ENCODE data around the gene ZNF560.

Gene ZNF560

DNA sequence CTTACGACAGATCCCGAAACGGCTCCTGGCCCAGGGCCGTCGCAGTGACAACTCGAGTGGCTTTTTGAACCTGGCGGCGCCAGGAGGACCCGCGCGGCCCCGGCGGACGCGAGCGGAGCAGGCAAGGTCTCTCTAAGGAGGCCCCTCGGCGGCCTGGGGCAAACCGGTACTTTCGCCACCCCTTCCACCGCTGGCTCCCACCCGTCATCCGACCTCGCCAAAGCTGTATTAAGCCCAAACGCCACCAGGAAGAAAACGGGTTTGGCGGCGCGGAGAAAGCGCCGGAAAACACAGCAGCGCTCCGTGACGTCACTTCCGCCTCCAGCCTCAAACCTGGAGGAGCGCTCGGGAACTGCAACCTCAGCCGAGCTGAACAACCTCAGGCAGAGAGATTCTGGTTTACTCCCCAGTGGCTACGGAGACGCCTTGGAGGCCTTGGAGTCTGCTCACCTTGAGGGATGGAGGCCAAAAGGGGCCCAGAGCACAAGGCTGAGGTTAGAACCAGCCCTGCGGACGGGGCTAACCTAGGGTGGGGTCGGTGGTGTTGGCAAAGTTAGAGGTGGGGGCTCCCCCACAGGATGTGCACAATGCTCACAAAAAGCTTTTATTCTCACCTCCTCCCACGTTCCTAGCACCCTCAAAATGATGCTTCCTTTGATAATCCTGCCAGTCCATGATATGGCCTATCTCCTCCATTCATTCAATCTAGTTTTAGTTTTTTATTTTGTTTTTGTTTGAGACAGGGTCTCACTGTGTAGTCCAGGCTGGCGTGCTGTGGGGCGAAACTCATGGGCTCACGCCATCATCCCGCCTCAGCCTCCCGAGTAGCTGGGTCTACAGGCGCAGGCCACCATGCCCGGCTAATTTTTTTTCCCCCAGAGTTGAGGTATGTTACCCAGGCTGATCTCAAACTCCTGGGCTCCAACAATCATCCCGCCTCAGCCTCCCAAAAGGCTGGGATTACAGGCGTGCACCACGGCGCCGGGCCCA, 62.8 kb downstream of the ZNF560 start, which contains the start of gene ZNF266:
ZNF266 (minus strand) TSS at position 295 of the 990 bp plus-strand sequence. CDS start 15,484 bp downstream, outside the sequence.
- DNase-seq, result peak; percentile 93

DNA sequence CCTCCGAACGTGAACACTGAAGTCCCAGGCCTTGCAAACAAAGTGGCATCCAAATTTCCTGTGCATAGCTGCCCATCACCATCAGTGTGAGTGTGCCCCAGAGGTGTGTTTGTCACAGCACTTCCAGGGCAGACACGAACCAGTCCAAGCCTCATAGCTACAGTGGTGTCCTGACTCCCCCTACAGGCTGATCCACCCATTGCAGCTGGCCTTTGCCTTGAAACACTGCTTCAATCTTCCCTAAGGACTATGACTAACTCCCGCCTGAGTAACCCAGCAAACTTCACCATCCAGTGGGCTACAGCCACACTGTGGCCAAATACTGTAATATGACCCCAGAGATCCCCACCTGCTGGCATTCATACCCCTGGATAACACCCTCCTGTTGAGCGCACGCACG, 66.9 kb downstream of the ZNF560 start:
- DNase-seq, result peak; percentile 22

DNA sequence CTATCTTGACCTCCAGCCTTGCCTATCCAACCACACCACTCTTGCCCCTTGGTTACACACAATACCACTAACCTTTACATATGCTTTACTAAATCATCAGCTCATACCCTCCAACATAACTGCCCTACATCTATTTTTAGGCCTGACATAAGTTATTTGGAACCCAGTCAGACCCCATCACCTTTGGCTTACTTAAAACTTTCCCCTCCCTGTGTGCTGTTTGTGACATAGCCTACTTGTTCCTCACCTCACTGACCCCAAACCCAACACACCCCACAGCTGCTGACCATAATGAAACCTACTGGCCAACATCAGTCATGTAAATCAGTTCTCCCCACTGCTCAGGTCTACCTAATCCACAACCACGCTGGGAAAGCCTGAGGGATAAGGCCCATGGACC, 68.0 kb downstream of the ZNF560 start:
- no peak for DNase-seq

DNA sequence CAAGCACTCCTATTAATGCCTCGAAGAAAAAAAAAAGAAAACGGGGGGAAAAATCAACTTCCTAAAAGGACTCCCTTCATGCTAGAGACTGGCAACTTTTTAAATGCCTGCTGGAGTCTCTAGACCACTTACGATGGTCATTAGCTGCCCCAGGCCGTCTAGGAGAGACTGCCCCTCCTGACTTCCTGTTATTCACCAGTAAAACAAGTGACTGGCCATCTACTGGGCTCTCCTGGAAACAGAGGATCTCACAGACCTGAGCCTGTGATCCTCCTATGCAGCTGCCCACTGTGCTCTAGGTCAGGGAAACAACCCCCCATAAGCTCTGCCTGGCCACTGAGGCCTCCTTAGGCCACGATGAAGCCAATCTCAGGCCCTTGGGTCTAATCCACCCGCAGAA, 70.5 kb downstream of the ZNF560 start:
- DNase-seq, result no peak

Data from activated CD4-positive, alpha-beta T cell treated with anti-CD3 and anti-CD28 coated beads, Interleukin-2, Interleukin-6, amounts not matched to agents 100 ng/mL and 50 ng/mL, durations not matched to agents 16 hours and 8 hours (primary cell).